ENCODE results near the gene FITM1. TPM values are rescaled to one million over a fixed set of nuclear protein-coding genes. Genes with fewer than 3 reads are reported as not detected.
A peak's percentile ranks its signal among the peaks of the same experiment; 100 is the strongest.

Gene FITM1
- total and polyA plus RNA-seq, 12 donors = 77.0 to 247 (median 131) TPM

GRCh38 chr14:24126939-24127338, 3.5 kb upstream of the FITM1 start:
- no peak overlapping the region for H3K4me3 ChIP-seq
- peaks cover 0 to 30% (median 14%) of the 10 kb centered on the region in 9 donors for H3K36me3 ChIP-seq
- TF ChIP-seq CTCF (IDR thresholded peaks at IDR 0.05) = no peak
- H3K27ac ChIP-seq = no peak overlapping the region
- peaks cover 13 to 22% (median 17%) of the 10 kb centered on the region in 9 donors for H3K4me1 ChIP-seq
- DNase-seq = no peak
- intact Hi-C loops (cut with DNase I) = no loop called here
- no peak for ATAC-seq
- no peaks in the 10 kb centered on the region for H3K27me3 ChIP-seq
- no peaks in the 10 kb centered on the region for H3K9me3 ChIP-seq

- H3K27ac ChIP-seq = no peak overlapping the region
- intact Hi-C loops (cut with DNase I) = no loop called here
- ATAC-seq = no peak
- peaks cover 0 to 23% (median 7%) of the 10 kb centered on the region in 9 donors for H3K36me3 ChIP-seq
- no peak for DNase-seq
- no peak for TF ChIP-seq CTCF (IDR thresholded peaks at IDR 0.05)
- no peaks in the 10 kb centered on the region for H3K9me3 ChIP-seq
- H3K4me1 ChIP-seq = peaks cover 14 to 30% (median 22%) of the 10 kb centered on the region in 9 donors
- WGBS, 2 donors = 90 to 95% methylated on average over 2 of the region's 2 CpGs
- H3K4me3 ChIP-seq = no peak overlapping the region
- H3K27me3 ChIP-seq = no peaks in the 10 kb centered on the region
Observed at GRCh38 chr14:24127673-24128072, 2.8 kb upstream of the FITM1 start.

- TF ChIP-seq CTCF (IDR thresholded peaks at IDR 0.05) = no peak
- Histone ChIP-seq H3K4me3 (no peak overlapping the region), H3K4me1 (peaks cover 14 to 36% (median 22%) of the 10 kb centered on the region in 9 donors), H3K27ac (peak overlapping the region in 1 of 10 donors; percentile 97), H3K27me3 (no peaks in the 10 kb centered on the region), H3K9me3 (no peaks in the 10 kb centered on the region), H3K36me3 (peaks cover 0 to 4% (median 0%) of the 10 kb centered on the region in 9 donors)
- DNase-seq (no peak), ATAC-seq (no peak)
- intact Hi-C loops (cut with DNase I) = no loop called here
- WGBS, 2 donors = 90 to 94% methylated on average over 8 of the region's 8 CpGs
Observed at GRCh38 chr14:24129410-24129998, 955 bp upstream of the FITM1 start.

- DNase-seq (peak; percentile 77 to 83), ATAC-seq (peak; percentile 52 to 87 (median 78))
- H3K4me3 ChIP-seq = peak overlapping the region in 9 of 10 donors; percentile 10 to 50 (median 41)
- no peaks in the 10 kb centered on the region for H3K27me3 ChIP-seq
- H3K9me3 ChIP-seq = no peaks in the 10 kb centered on the region
- TF ChIP-seq CTCF (IDR thresholded peaks at IDR 0.05) = no peak
- H3K36me3 ChIP-seq = no peaks in the 10 kb centered on the region
- H3K27ac ChIP-seq = peak overlapping the region; percentile 81 to 98 (median 94)
- intact Hi-C loops (cut with DNase I) = loop anchor here in 3 of 10 donors (1.0 to 2.0 kb wide), 2 partner anchors 16 kb away; partner anchors contain the start of genes DCAF11 (in 2 of the 3) and NRL (in 2 of the 3)
- 12 to 26% methylated on average over 7 of the region's 7 CpGs for WGBS, 2 donors
- H3K4me1 ChIP-seq = peaks cover 14 to 41% (median 26%) of the 10 kb centered on the region in 9 donors
Observed at GRCh38 chr14:24130717-24131548, 474 bp downstream of the FITM1 start.
